MCF 10A (cell line): Measurements from ENCODE around the gene STK11. TPM values are rescaled to one million over a fixed set of nuclear protein-coding genes. Genes with fewer than 3 reads are reported as not detected.

Experiments
- BruUV-seq: library from RNA; stranded (reverse); fragments of 400-500 nt; replicated peaks from 2 replicates; lab custom pipeline; 2021; lab: Mats Ljungman, UMichigan
- CTCF ChIA-PET: fragments of 300-600 bp; sonication (Branson Sonifier 250); formaldehyde crosslinking; extraction: SDS; loops from one replicate; lab custom pipeline; 2021; ENCODE audit warnings: antibody characterized with exemption, inconsistent platforms; lab: Yijun Ruan, JAX
- POLR2A ChIA-PET: fragments of 300-600, 350-650 bp; sonication (Branson Sonifier 250); formaldehyde crosslinking; extraction: SDS; loops from one replicate; lab custom pipeline; 2020; ENCODE audit warnings: antibody characterized with exemption, inconsistent platforms; lab: Yijun Ruan, JAX
- DNase-seq: peaks from one replicate; pipeline ENCODE4 v3.0.0-alpha.2; 2018; ENCODE audit not compliant: unreplicated experiment
- H3K27ac Mint-ChIP-seq: one replicate; pipeline ENCODE4 v1.8.0; 2022; ENCODE audit warnings: mild to moderate bottlenecking, low read depth, mixed read lengths; ENCODE audit not compliant: unreplicated experiment
- H3K27me3 Mint-ChIP-seq: one replicate; pipeline ENCODE4 v1.8.0; 2022; ENCODE audit warnings: mixed read lengths; ENCODE audit not compliant: insufficient read depth, unreplicated experiment
- H3K36me3 Mint-ChIP-seq: one replicate; pipeline ENCODE4 v1.8.0; 2022; ENCODE audit warnings: mild to moderate bottlenecking, moderate library complexity, mixed read lengths; ENCODE audit not compliant: insufficient read depth, unreplicated experiment
- H3K4me1 Mint-ChIP-seq: one replicate; pipeline ENCODE4 v1.8.0; 2022; ENCODE audit warnings: mixed read lengths; ENCODE audit not compliant: insufficient read depth, unreplicated experiment
- H3K4me3 Mint-ChIP-seq: one replicate; pipeline ENCODE4 v1.8.0; 2022; ENCODE audit warnings: mild to moderate bottlenecking, moderate library complexity, mixed read lengths; ENCODE audit not compliant: unreplicated experiment
- H3K9me3 Mint-ChIP-seq: one replicate; pipeline ENCODE4 v1.8.0; 2022; ENCODE audit warnings: mixed read lengths; ENCODE audit not compliant: unreplicated experiment
- CTCF ChIP-seq: fragments of 200-600 bp; IDR thresholded peaks from one replicate; pipeline ENCODE4 v1.8.0; 2022; ENCODE audit warnings: antibody characterized with exemption, mild to moderate bottlenecking; ENCODE audit not compliant: unreplicated experiment
- intact Hi-C: fragments of 100-400 bp; cut with micrococcal nuclease; formaldehyde crosslinking; loops from 2 replicates; pipeline ENCODE4 v1.14.1; 2022
- total RNA-seq: library from RNA; stranded (reverse); gene quantifications from 2 replicates; pipeline ENCODE4 v1.2.3, GENCODE V29; 2022

STK11 gene
- total RNA-seq, 1 experiment from 2014 or later, result 65.6 TPM

GRCh38 chr19:1163934-1164683 is 41.5 kb upstream of the STK11 start:
- ChIA-PET POLR2A (interaction anchor here (0.6 kb wide), 1 partner anchor 259 kb away, joined by 3 read pairs; no protein-coding TSS in a partner anchor), CTCF (interaction anchor here (0.6 to 1.0 kb wide), 3 partner anchors 30 to 393 kb away, joined by 3 to 4 read pairs (median 3); no protein-coding TSS in a partner anchor)
- Mint-ChIP-seq H3K9me3 (no peaks in the 10 kb centered on the region), H3K36me3 (peaks cover 38% of the 10 kb centered on the region), H3K4me3 (no peak overlapping the region), H3K27me3 (no peaks in the 10 kb centered on the region), H3K4me1 (peaks cover 12% of the 10 kb centered on the region), H3K27ac (no peak overlapping the region)
- no peak for TF ChIP-seq CTCF
- no TSS peak for BruUV-seq
- intact Hi-C loops, result no loop called here
- DNase-seq, result no peak

- H3K4me1 Mint-ChIP-seq, result peaks cover 17% of the 10 kb centered on the region
- H3K36me3 Mint-ChIP-seq, result peaks cover 42% of the 10 kb centered on the region
- no peak for DNase-seq
- H3K4me3 Mint-ChIP-seq, result peak overlapping the region; percentile 41
- POLR2A ChIA-PET, result interaction anchor here (0.6 kb wide), 1 partner anchor 258 kb away, joined by 3 read pairs; no protein-coding TSS in a partner anchor
- CTCF ChIA-PET, result interaction anchor here (0.6 to 1.0 kb wide), 2 partner anchors 30 to 394 kb away, joined by 3 to 5 read pairs; no protein-coding TSS in a partner anchor
- H3K27ac Mint-ChIP-seq, result peak overlapping the region; percentile 88
- intact Hi-C loops, result no loop called here
- no peaks in the 10 kb centered on the region for H3K9me3 Mint-ChIP-seq
- no peak for TF ChIP-seq CTCF
- no TSS peak for BruUV-seq
- no peaks in the 10 kb centered on the region for H3K27me3 Mint-ChIP-seq
Observed at GRCh38 chr19:1164684-1165531, 40.7 kb upstream of the STK11 start.

- ChIA-PET CTCF (interaction anchor here (1.6 to 2.5 kb wide), 2 partner anchors 10 to 54 kb away, joined by 8 to 9 read pairs; no protein-coding TSS in a partner anchor), POLR2A (interaction anchor here (0.6 to 4.8 kb wide), 15 partner anchors 10 to 420 kb away, joined by 3 to 73 read pairs (median 8); partner anchors contain the start of genes ATP5F1D, CBARP, CNN2 and GPX4)
- no peak for TF ChIP-seq CTCF
- DNase-seq, result peak; percentile 38
- no TSS peak for BruUV-seq
- peak overlapping the region; percentile 88 for H3K27ac Mint-ChIP-seq
- H3K4me3 Mint-ChIP-seq, result peak overlapping the region; percentile 75
- H3K4me1 Mint-ChIP-seq, result peaks cover 22% of the 10 kb centered on the region
- no peaks in the 10 kb centered on the region for H3K27me3 Mint-ChIP-seq
- no peaks in the 10 kb centered on the region for H3K9me3 Mint-ChIP-seq
- H3K36me3 Mint-ChIP-seq, result peaks cover 30% of the 10 kb centered on the region
- intact Hi-C loops, result no loop called here
Observed at GRCh38 chr19:1166872-1167573, 38.6 kb upstream of the STK11 start.
